OCI-LY1 (cell line): ENCODE data around the gene TNS4.

Source experiments
- H2AFZ ChIP-seq: fragments of 200-600 bp; sonication (generic), shearing (Covaris generic); 2 replicates; pipeline ENCODE4 v1.6.0; 2014; ENCODE audit warnings: antibody characterized with exemption, mild to moderate bottlenecking, low read length
- H3F3A ChIP-seq: fragments of 200-600 bp; sonication (generic), shearing (Covaris generic); 2 replicates; pipeline ENCODE4 v1.6.0; 2014; ENCODE audit warnings: mild to moderate bottlenecking, antibody characterized with exemption, low read length, moderate library complexity; ENCODE audit not compliant: insufficient read depth
- H3K27ac ChIP-seq: fragments of 200-600 bp; sonication (generic); 2 replicates; pipeline ENCODE4 v1.5.1; 2014; ENCODE audit warnings: low read length, mixed run types, mild to moderate bottlenecking, low read depth; ENCODE audit not compliant: poor library complexity, severe bottlenecking
- H3K27me3 ChIP-seq: fragments of 200-600 bp; sonication (generic); 2 replicates; pipeline ENCODE4 v1.6.0; 2014; ENCODE audit warnings: antibody characterized with exemption, mild to moderate bottlenecking, low read length, moderate library complexity; ENCODE audit not compliant: insufficient read depth
- H3K36me3 ChIP-seq: fragments of 200-600 bp; sonication (generic); 2 replicates; pipeline ENCODE4 v1.6.1; 2014; ENCODE audit warnings: mild to moderate bottlenecking, antibody characterized with exemption, low read length, moderate library complexity, mixed read lengths; ENCODE audit not compliant: insufficient read depth
- H3K4me1 ChIP-seq: fragments of 200-600 bp; sonication (generic); 2 replicates; pipeline ENCODE4 v1.5.1; 2014; ENCODE audit warnings: mild to moderate bottlenecking, low read length, moderate library complexity; ENCODE audit not compliant: insufficient read depth, severe bottlenecking
- H3K4me2 ChIP-seq: fragments of 200-600 bp; sonication (generic), shearing (Covaris generic); 2 replicates; pipeline ENCODE4 v1.6.1; 2014; ENCODE audit warnings: low read length
- H3K4me3 ChIP-seq: fragments of 200-600 bp; sonication (generic); 2 replicates; pipeline ENCODE4 v1.5.1; 2014; ENCODE audit warnings: low read length, low read depth, mild to moderate bottlenecking, mixed read lengths; ENCODE audit not compliant: poor library complexity, severe bottlenecking
- H3K79me2 ChIP-seq: fragments of 200-600 bp; shearing (Covaris generic); 2 replicates; pipeline ENCODE4 v1.6.1; 2016; ENCODE audit warnings: mixed run types, low read length, mixed read lengths; ENCODE audit not compliant: insufficient read depth
- H3K9ac ChIP-seq: fragments of 200-600 bp; sonication (generic), shearing (Covaris generic); 2 replicates; pipeline ENCODE4 v1.6.1; 2014; ENCODE audit warnings: mild to moderate bottlenecking, low read length, mixed read lengths
- H3K9me2 ChIP-seq: fragments of 200-600 bp; sonication (generic), shearing (Covaris generic); 2 replicates; pipeline ENCODE4 v1.6.1; 2014; ENCODE audit warnings: low read depth, mild to moderate bottlenecking, low read length, mixed read lengths
- H3K9me3 ChIP-seq: fragments of 200-600 bp; shearing (Covaris generic); 2 replicates; pipeline ENCODE4 v1.6.1; 2014; ENCODE audit warnings: low read length, mixed read lengths
- H4K20me1 ChIP-seq: fragments of 200-600 bp; sonication (generic), shearing (Covaris generic); 2 replicates; pipeline ENCODE4 v1.6.0; 2016; ENCODE audit warnings: mild to moderate bottlenecking, low read length; ENCODE audit not compliant: insufficient read depth
- CTCF ChIP-seq: fragments of 200-600 bp; sonication (generic), shearing (Covaris generic); IDR thresholded peaks from 2 replicates; pipeline ENCODE4 v1.5.1; 2017; ENCODE audit warnings: mild to moderate bottlenecking, antibody characterized with exemption, low read length, moderate library complexity, mixed read lengths
- EZH2 ChIP-seq: fragments of 200-600 bp; sonication (generic), shearing (Covaris generic); IDR thresholded peaks from 2 replicates; pipeline ENCODE4 v1.8.0; 2017; ENCODE audit warnings: borderline replicate concordance, mixed run types, mild to moderate bottlenecking, antibody characterized with exemption, low read length, moderate library complexity, mixed read lengths

TNS4 gene

DNA sequence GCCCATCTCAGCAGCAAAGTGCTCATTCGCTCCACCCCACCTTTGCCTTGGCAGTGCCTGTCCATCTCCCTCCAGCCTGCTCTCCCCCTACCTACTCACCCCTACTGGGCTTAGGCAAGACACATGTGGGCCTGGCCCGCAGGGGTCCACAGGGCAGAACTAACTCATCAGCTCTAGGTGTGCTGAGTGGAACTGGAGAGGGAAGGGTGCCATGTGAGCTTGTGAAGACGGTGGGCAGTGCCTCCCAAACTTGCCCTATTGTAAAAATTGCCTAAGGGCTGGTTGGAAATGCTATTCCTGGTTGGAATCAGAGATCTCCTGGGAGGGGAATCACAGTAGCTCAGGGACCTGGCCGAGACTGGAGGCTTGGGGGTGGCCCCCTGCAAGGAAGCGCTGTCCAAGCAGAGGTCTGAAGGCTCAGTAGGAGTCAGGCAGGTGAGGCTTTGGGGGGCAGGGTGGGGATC is 29.1 kb upstream of the TNS4 start:
- TF ChIP-seq EZH2 (no peak), CTCF (no peak)
- Histone ChIP-seq H3K4me3 (no peak overlapping the region), H3K36me3 (no peaks in the 10 kb centered on the region; the same call in 1 of the 2 replicates), H2AFZ (no peak overlapping the region), H3K4me2 (peak overlapping the region; percentile 71; the same call in 1 of the 2 replicates), H3K9ac (peak overlapping the region; percentile 54), H3K79me2 (no peaks in the 10 kb centered on the region), H3F3A (no peaks in the 10 kb centered on the region), H4K20me1 (no peaks in the 10 kb centered on the region), H3K9me2 (no peaks in the 10 kb centered on the region), H3K27ac (peak overlapping the region; percentile 99), H3K9me3 (peaks cover 5% of the 10 kb centered on the region), H3K4me1 (peaks cover 65% of the 10 kb centered on the region), H3K27me3 (no peaks in the 10 kb centered on the region)

DNA sequence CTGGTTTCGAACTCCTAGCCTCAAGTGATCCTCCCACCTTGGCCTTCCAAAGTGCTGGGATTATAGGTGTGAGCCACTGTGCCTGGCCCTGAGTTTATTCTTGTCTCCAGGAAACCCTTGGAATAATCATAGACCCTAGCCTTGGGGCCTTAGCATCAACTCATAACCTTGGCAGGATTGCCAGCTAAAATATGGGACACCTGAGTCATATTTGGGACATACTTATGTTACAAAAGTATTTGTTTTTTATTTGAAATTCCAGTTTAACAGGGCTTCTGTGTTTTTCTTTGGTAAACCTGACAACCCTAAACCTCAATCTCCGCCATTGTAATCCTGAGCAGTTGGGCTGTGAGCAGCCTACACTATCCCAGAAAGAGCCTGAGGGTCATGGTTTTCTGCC is 28.6 kb upstream of the TNS4 start:
- TF ChIP-seq EZH2 (no peak), CTCF (no peak)
- H3K36me3 ChIP-seq: no peaks in the 10 kb centered on the region; the same call in 1 of the 2 replicates
- no peak overlapping the region for H2AFZ ChIP-seq
- H3K4me1 ChIP-seq: peaks cover 65% of the 10 kb centered on the region
- H3K4me2 ChIP-seq: no peak overlapping the region
- H3K9me3 ChIP-seq: peaks cover 8% of the 10 kb centered on the region
- H3K9ac ChIP-seq: peak overlapping the region; percentile 54; the same call in 1 of the 2 replicates
- no peaks in the 10 kb centered on the region for H3K9me2 ChIP-seq
- no peaks in the 10 kb centered on the region for H4K20me1 ChIP-seq
- H3K27me3 ChIP-seq: no peaks in the 10 kb centered on the region
- no peaks in the 10 kb centered on the region for H3K79me2 ChIP-seq
- peak overlapping the region; percentile 99 for H3K27ac ChIP-seq
- H3K4me3 ChIP-seq: no peak overlapping the region
- H3F3A ChIP-seq: no peaks in the 10 kb centered on the region

DNA sequence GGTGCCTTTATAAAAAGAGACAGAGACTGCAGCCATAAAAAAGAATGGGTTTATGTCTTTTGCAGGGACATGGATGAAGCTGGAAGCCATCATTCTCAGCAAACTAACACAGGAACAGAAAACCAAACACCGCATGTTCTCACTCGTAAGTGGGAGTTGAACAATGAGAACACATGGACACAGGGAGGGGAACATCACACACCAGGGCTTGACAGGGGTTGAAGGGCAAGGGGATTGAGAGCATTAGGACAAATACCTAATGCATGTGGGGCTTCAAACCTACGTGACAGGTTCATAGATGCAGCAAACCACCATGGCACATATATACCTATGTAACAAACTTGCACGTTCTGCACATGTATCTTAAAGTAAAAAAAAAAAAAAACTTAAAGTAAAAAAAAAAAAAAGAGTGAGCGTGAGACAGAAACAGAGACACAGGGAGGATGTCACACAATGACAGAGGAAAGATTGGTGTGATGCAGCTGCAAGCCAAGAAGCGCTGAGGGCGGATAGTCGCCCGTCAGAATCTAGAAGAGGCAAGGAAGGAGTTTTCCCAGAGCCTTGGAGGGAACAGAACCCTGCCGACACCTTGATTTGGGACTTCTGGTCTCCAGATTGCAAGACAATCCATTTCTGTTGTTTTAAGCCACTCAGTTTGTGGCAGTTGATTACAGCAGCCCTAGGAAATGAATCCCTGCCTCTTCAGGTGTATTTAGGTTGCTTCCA is 27.4 kb upstream of the TNS4 start:
- H3K4me2 ChIP-seq: no peak overlapping the region
- H3K9ac ChIP-seq: no peak overlapping the region; the same call in 1 of the 2 replicates
- H3K27me3 ChIP-seq: no peaks in the 10 kb centered on the region
- H3K36me3 ChIP-seq: no peaks in the 10 kb centered on the region; the same call in 1 of the 2 replicates
- peaks cover 12% of the 10 kb centered on the region for H3K9me3 ChIP-seq
- H3K4me3 ChIP-seq: no peak overlapping the region
- H3K9me2 ChIP-seq: no peaks in the 10 kb centered on the region
- H3K27ac ChIP-seq: peak overlapping the region; percentile 28
- H2AFZ ChIP-seq: no peak overlapping the region
- peaks cover 56% of the 10 kb centered on the region for H3K4me1 ChIP-seq
- TF ChIP-seq EZH2: no peak
- TF ChIP-seq CTCF: no peak
- H4K20me1 ChIP-seq: no peaks in the 10 kb centered on the region
- H3K79me2 ChIP-seq: no peaks in the 10 kb centered on the region
- no peaks in the 10 kb centered on the region for H3F3A ChIP-seq
